K562 (cell line): ENCODE data around the gene MRI1. TPM values are rescaled to one million over a fixed set of nuclear protein-coding genes. Genes with fewer than 3 reads are reported as not detected.
A peak's percentile ranks its signal among the peaks of the same experiment; 100 is the strongest.

Experiments
- CC2D1A ChIP-seq: fragments of 450-650 bp; IDR thresholded peaks from 2 replicates; pipeline ENCODE4 v1.6.1; 2017; ENCODE audit warnings: mild to moderate bottlenecking
- HEY1 ChIP-seq: fragments of 250-450 bp; sonication (Bioruptor Pico); IDR thresholded peaks from 2 replicates; pipeline ENCODE4 v1.5.0; 2020; ENCODE audit warnings: mild to moderate bottlenecking, moderate library complexity, borderline replicate concordance
- MEF2A ChIP-seq: IDR thresholded peaks from 2 replicates; pipeline ENCODE4 v1.6.1; 2011; ENCODE audit warnings: low read depth, mild to moderate bottlenecking, low read length, moderate library complexity; ENCODE audit not compliant: control insufficient read depth
- NR2C2 ChIP-seq, 2 experiments: fragments of 200-800 bp in 1 of 2; sonication (Bioruptor generic) in 1 of 2; sonication (generic) in 1 of 2; formaldehyde crosslinking in 1 of 2; IDR thresholded peaks; 2 replicates each; pipeline versions ENCODE4 v1.6.1 to v1.8.0; 2016 to 2022; ENCODE audit warnings: mild to moderate bottlenecking in 1 of 2, missing compliant biosample characterization in 1 of 2, missing genetic modification characterization in 1 of 2, missing genetic modification reagents in 1 of 2
- POLR3A ChIP-seq: IDR thresholded peaks from 2 replicates; pipeline ENCODE4 v1.6.1; 2011; ENCODE audit warnings: borderline replicate concordance, mild to moderate bottlenecking, moderate library complexity; ENCODE audit not compliant: insufficient read length, insufficient read depth; ENCODE audit errors: extremely low read depth
- PRPF4 ChIP-seq: fragments of 200-400 bp; formaldehyde crosslinking; IDR thresholded peaks from one replicate; pipeline ENCODE4 v1.6.1; 2017; ENCODE audit warnings: low read length, low read depth, mild to moderate bottlenecking; ENCODE audit not compliant: insufficient read depth, poor library complexity, severe bottlenecking
- RAD21 ChIP-seq, 2 experiments: fragments of 250-450 bp in 1 of 2; fragments of 450-650 bp in 1 of 2; sonication (Bioruptor Pico) in 1 of 2; formaldehyde crosslinking in 1 of 2; IDR thresholded peaks in 1 of 2; conservative IDR thresholded peaks in 1 of 2; 2 replicates each; pipeline versions ENCODE4 v1.4.0 to v1.8.0; 2020 to 2022; ENCODE audit warnings: mild to moderate bottlenecking in 2 of 2, moderate library complexity in 1 of 2
- SNRNP70 ChIP-seq: fragments of 200-400 bp; formaldehyde crosslinking; optimal IDR thresholded peaks from 2 replicates; pipeline ENCODE3; 2017; ENCODE audit warnings: low read depth, low read length
- THRAP3 ChIP-seq: fragments of 450-650 bp; IDR thresholded peaks from 2 replicates; pipeline ENCODE4 v1.6.1; 2016; ENCODE audit warnings: mild to moderate bottlenecking, inconsistent platforms, borderline replicate concordance
- XRCC5 ChIP-seq: fragments of 200-400 bp; formaldehyde crosslinking; IDR thresholded peaks from 2 replicates; pipeline ENCODE4 v1.6.1; 2017; ENCODE audit warnings: low read depth, mild to moderate bottlenecking, low read length
- ZNF146 ChIP-seq: IDR thresholded peaks from one replicate; pipeline ENCODE4 v1.6.1; 2018; ENCODE audit warnings: missing compliant biosample characterization; ENCODE audit not compliant: unreplicated experiment
- ZNF354B ChIP-seq: fragments of 250-450 bp; sonication (Bioruptor Pico); IDR thresholded peaks from 2 replicates; pipeline ENCODE4 v1.4.0; 2020
- polyA plus RNA-seq, 8 experiments: library from polyadenylated mRNA; depleted of rRNA in 4 of 8; stranded (reverse) in 5 of 8; unstranded in 3 of 8; fragments of >200 nt; fragmentation: Nextera tagmentation in 2 of 8; fragmentation: Illumina TruSeq in 1 of 8; extraction: Ambion mirVana in 2 of 8; extraction: Trizol in 1 of 8; gene quantifications; 2 replicates each; pipeline versions ENCODE4 v1.2.1 to v1.2.3, GENCODE V29; 2011 to 2014; ENCODE audit warnings: inconsistent platforms in 1 of 8, missing spikeins in 1 of 8
- total RNA-seq, 7 experiments: library from RNA; depleted of rRNA in 6 of 7; stranded (reverse); fragments of >200 nt in 6 of 7; fragmentation: Illumina TruSeq in 2 of 7; extraction: Trizol in 2 of 7; gene quantifications; 2 replicates each; pipeline versions ENCODE4 v1.2.1 to v1.2.3, GENCODE V29; 2011 to 2021; ENCODE audit warnings: low replicate concordance in 1 of 7

Gene MRI1
- total and polyA plus RNA-seq, 9 of the 15 experiments (the other 6 are each of a cell fraction or from before 2014, with no cell fraction given): 5.5 to 57.4 (median 28.2) TPM

- no peak for TF ChIP-seq PRPF4
- no peak for TF ChIP-seq XRCC5
- TF ChIP-seq HEY1: no peak
- no peak for TF ChIP-seq NR2C2 (CRISPR knock-in tag; IDR thresholded peaks at IDR 0.05)
- TF ChIP-seq NR2C2 (tag; IDR thresholded peaks at IDR 0.05): no peak
- no peak for TF ChIP-seq THRAP3
- no peak for TF ChIP-seq MEF2A
- TF ChIP-seq CC2D1A: peak; percentile 76; the same call in 1 of the 2 replicates
- TF ChIP-seq SNRNP70: no peak
- TF ChIP-seq POLR3A: no peak
- TF ChIP-seq RAD21 (CRISPR knock-in tag; conservative IDR thresholded peaks at IDR 0.05 in 1 of 2, IDR thresholded peaks at IDR 0.05 in 1 of 2): peak; percentile 79 to 80
- no peak for TF ChIP-seq ZNF354B (CRISPR knock-in tag)
- TF ChIP-seq ZNF146 (CRISPR knock-in tag): no peak
- TF ChIP-seq, all 486 proteins: peak for 20
Observed at GRCh38 chr19:13784731-13785452, 20.6 kb downstream of the MRI1 start (continued).
